IMR-90 (cell line): ENCODE results near the gene ACRBP. TPM values are rescaled to one million over a fixed set of nuclear protein-coding genes. Genes with fewer than 3 reads are reported as not detected.

Experiments
- ATAC-seq: fragments of 200-7000 bp; cut with Tn5 transposase; 2 replicates; pipeline ENCODE4 v1.9.1; 2020; ENCODE audit warnings: low read depth, mild to moderate bottlenecking, moderate library complexity
- BruUV-seq: library from RNA; stranded (reverse); fragments of 400-500 nt; replicated peaks from 2 replicates; lab custom pipeline; 2021; lab: Mats Ljungman, UMichigan
- CTCF ChIA-PET: fragments of 300-600 bp; formaldehyde crosslinking; extraction: SDS; loops from one replicate; lab custom pipeline; 2021; ENCODE audit warnings: antibody characterized with exemption; lab: Yijun Ruan, JAX
- POLR2A ChIA-PET: fragments of 300-600 bp; sonication (Branson Sonifier 250); formaldehyde crosslinking; loops from one replicate; lab custom pipeline; 2022; ENCODE audit warnings: antibody characterized with exemption; ENCODE audit not compliant: unreplicated experiment; lab: Charles Lee
- DNase-seq: peaks from one replicate; pipeline ENCODE4 v3.0.0; 2013
- H2AFZ ChIP-seq: replicated peaks from 2 replicates; pipeline ENCODE3; 2013; ENCODE audit warnings: low read length, mild to moderate bottlenecking; ENCODE audit not compliant: poor library complexity
- H2AK5ac ChIP-seq: 2 replicates; pipeline ENCODE4 v1.6.1; 2013; ENCODE audit warnings: low read depth, low read length, inconsistent platforms
- H2AK9ac ChIP-seq: replicated peaks from 2 replicates; pipeline ENCODE3; 2013; ENCODE audit warnings: mild to moderate bottlenecking, low read depth, low read length, moderate library complexity; ENCODE audit not compliant: poor library complexity
- H2BK120ac ChIP-seq: 2 replicates; pipeline ENCODE4 v1.6.1; 2013; ENCODE audit warnings: low read depth, low read length, inconsistent platforms
- H2BK15ac ChIP-seq: 3 replicates; pipeline ENCODE4 v1.6.1; 2013; ENCODE audit warnings: low read depth, low read length, inconsistent platforms
- H2BK20ac ChIP-seq: 2 replicates; pipeline ENCODE4 v1.6.1; 2013; ENCODE audit warnings: low read depth, mild to moderate bottlenecking, inconsistent platforms, low read length, moderate library complexity
- H2BK5ac ChIP-seq: 2 replicates; pipeline ENCODE4 v1.6.1; 2013; ENCODE audit warnings: mild to moderate bottlenecking, low read depth, low read length, inconsistent platforms; ENCODE audit not compliant: poor library complexity, severe bottlenecking
- H3K14ac ChIP-seq: replicated peaks from 2 replicates; pipeline ENCODE4 v1.6.1; 2013; ENCODE audit warnings: low read depth, low read length, inconsistent platforms
- H3K18ac ChIP-seq: 2 replicates; pipeline ENCODE4 v1.6.1; 2013; ENCODE audit warnings: low read depth, low read length, control low read depth
- H3K23ac ChIP-seq: 2 replicates; pipeline ENCODE4 v1.6.1; 2013; ENCODE audit warnings: low read depth, low read length, inconsistent platforms
- H3K27ac ChIP-seq: 2 replicates; pipeline ENCODE4 v1.5.1; 2013; ENCODE audit warnings: mild to moderate bottlenecking, control low read depth, low read length; ENCODE audit not compliant: insufficient read depth
- H3K27me3 ChIP-seq: 2 replicates; pipeline ENCODE4 v1.6.1; 2013; ENCODE audit warnings: low read length; ENCODE audit not compliant: control insufficient read depth, insufficient read depth
- H3K36me3 ChIP-seq: 2 replicates; pipeline ENCODE4 v1.6.1; 2013; ENCODE audit warnings: low read length, mixed read lengths; ENCODE audit not compliant: control insufficient read depth, insufficient read depth
- H3K4ac ChIP-seq: 2 replicates; pipeline ENCODE4 v1.6.1; 2013; ENCODE audit warnings: low read depth, low read length, inconsistent platforms
- H3K4me1 ChIP-seq: 2 replicates; pipeline ENCODE4 v1.6.1; 2013; ENCODE audit warnings: low read length, mixed read lengths; ENCODE audit not compliant: control insufficient read depth, insufficient read depth
- H3K4me2 ChIP-seq: 2 replicates; pipeline ENCODE4 v1.6.1; 2013; ENCODE audit warnings: low read depth, mild to moderate bottlenecking, control low read depth, low read length, moderate library complexity
- H3K4me3 ChIP-seq: 2 replicates; pipeline ENCODE4 v1.5.1; 2013; ENCODE audit warnings: low read depth, mild to moderate bottlenecking, control low read depth, low read length, moderate library complexity; ENCODE audit not compliant: insufficient read depth
- H3K56ac ChIP-seq: 2 replicates; pipeline ENCODE4 v1.6.1; 2013; ENCODE audit warnings: low read length, inconsistent platforms; ENCODE audit not compliant: insufficient read depth; ENCODE audit errors: extremely low read depth
- H3K79me1 ChIP-seq, 2 experiments: 2 replicates each; pipeline ENCODE4 v1.6.1; 2013; ENCODE audit warnings: low read length in 2 of 2, inconsistent platforms in 1 of 2, low read depth in 1 of 2
- H3K9ac ChIP-seq: 2 replicates; pipeline ENCODE4 v1.6.1; 2013; ENCODE audit warnings: low read depth, low read length, control low read depth
- H3K9me1 ChIP-seq: 2 replicates; pipeline ENCODE4 v1.6.1; 2013; ENCODE audit warnings: low read length, inconsistent platforms; ENCODE audit not compliant: insufficient read depth
- H3K9me3 ChIP-seq: 2 replicates; pipeline ENCODE4 v1.6.1; 2013; ENCODE audit warnings: low read length; ENCODE audit not compliant: control insufficient read depth, insufficient read depth
- H4K20me1 ChIP-seq: 2 replicates; pipeline ENCODE4 v1.6.1; 2013; ENCODE audit warnings: low read length, inconsistent platforms; ENCODE audit not compliant: insufficient read depth
- H4K5ac ChIP-seq: 2 replicates; pipeline ENCODE4 v1.6.1; 2013; ENCODE audit warnings: mild to moderate bottlenecking, low read depth, low read length, control low read depth
- H4K8ac ChIP-seq, 2 experiments: 2 replicates each; pipeline ENCODE4 v1.6.1; 2013; ENCODE audit warnings: low read depth in 2 of 2, low read length in 2 of 2, control low read depth in 1 of 2, inconsistent platforms in 1 of 2
- H4K91ac ChIP-seq: 2 replicates; pipeline ENCODE4 v1.6.1; 2013; ENCODE audit warnings: low read depth, low read length, inconsistent platforms; ENCODE audit not compliant: insufficient read depth
- CEBPB ChIP-seq: IDR thresholded peaks from 2 replicates; pipeline ENCODE4 v1.6.1; 2012; ENCODE audit warnings: low read depth, low read length, improper control_type of control experiment
- FOS ChIP-seq: fragments of 150-350 bp; IDR thresholded peaks from 2 replicates; pipeline ENCODE4 v1.6.1; 2016; ENCODE audit warnings: low read depth, low read length
- MAZ ChIP-seq: IDR thresholded peaks from 2 replicates; pipeline ENCODE4 v1.6.1; 2012; ENCODE audit warnings: low read depth, mild to moderate bottlenecking, low read length, improper control_type of control experiment, moderate library complexity, borderline replicate concordance
- RAD21 ChIP-seq: IDR thresholded peaks from 2 replicates; pipeline ENCODE4 v1.6.1; 2012; ENCODE audit warnings: low read length, improper control_type of control experiment
- WGBS, 2 experiments: methylation state at CpG; one replicate each; pipeline versions ENCODE4 v1.1.5 to v1.1.7; 2013; ENCODE audit warnings: missing lambda C conversion rate in 2 of 2; ENCODE audit not compliant: insufficient read length in 1 of 2; ENCODE audit errors: extremely low coverage in 2 of 2; 5-methylcytosine and 5-hydroxymethylcytosine counted together
- dilution Hi-C: fragments of 300-500 bp; cut with HindIII; formaldehyde crosslinking; loops from one replicate; pipeline ENCODE4 v1.14.3; 2018; ENCODE audit warnings: low sequenced_read_pairs; ENCODE audit not compliant: unreplicated experiment
- in situ Hi-C: fragments of 300-500 bp; cut with MboI; formaldehyde crosslinking; loops from 3 replicates; pipeline ENCODE4 v1.14.3; 2019; ENCODE audit warnings: low sequenced_read_pairs, inconsistent platforms, mixed read lengths
- intact Hi-C: fragments of 100-400 bp; cut with micrococcal nuclease; formaldehyde crosslinking; loops from 2 replicates; pipeline ENCODE4 v1.10.0; 2022
- polyA plus RNA-seq, 3 experiments: library from polyadenylated mRNA; depleted of rRNA; stranded (reverse); fragments of >200 nt; gene quantifications; 2 replicates each; pipeline ENCODE4 v1.2.3, GENCODE V29; 2012; ENCODE audit warnings: low replicate concordance in 1 of 3
- total RNA-seq: library from RNA; depleted of rRNA; stranded (reverse); fragments of >200 nt; gene quantifications from 2 replicates; pipeline ENCODE4 v1.2.3, GENCODE V29; 2012

Gene ACRBP
- total and polyA plus RNA-seq, 2 of the 4 experiments (the other 2 are of a cell fraction), result 0.38 TPM; not detected in 1

DNA sequence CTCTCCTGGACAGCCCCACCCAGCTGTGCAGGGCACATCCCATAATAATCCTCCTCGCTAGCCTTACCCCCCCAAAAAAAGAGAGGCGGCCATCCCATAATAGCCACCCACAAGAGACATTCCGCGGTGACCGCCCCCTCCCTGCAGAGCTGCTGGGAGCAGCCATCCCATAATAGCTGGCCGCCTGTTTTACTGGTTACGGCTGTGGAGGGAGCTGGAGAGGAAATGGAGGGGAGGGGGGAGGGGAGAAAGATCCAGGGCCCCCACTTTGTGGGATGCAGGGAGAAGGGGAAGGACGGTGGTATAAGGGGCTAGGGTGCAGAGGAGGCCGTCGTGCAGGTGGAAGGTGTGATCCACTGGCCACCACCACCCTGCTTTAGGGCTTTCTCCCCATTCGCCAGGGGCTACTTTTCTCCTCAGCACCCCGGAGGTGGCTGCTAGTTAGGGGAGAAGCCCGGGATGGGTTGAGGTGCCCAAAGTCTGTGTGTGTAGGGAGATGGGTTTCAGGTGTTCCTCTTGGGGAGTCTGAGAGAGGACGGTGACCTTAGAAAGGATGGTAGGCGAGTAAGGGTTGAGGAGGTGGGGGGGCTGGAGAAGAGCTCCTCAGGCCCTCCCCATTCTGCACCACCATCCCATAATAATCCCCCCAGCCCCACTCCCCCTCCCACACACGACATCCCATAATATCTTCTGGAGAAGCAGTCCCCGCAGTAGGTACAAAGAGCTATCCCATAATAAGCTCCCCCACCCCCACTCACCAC is 34.0 kb downstream of the ACRBP start:
- Histone ChIP-seq H2AK5ac (peak overlapping the region; percentile 100), H3K27ac (peak overlapping the region; percentile 93), H3K14ac (peak overlapping the region; percentile 100), H4K91ac (peak overlapping the region; percentile 99), H3K79me1 (peaks cover 0 to 7% of the 10 kb centered on the region in 2 experiments; a peak in 1 of 4 replicates), H3K4ac (peak overlapping the region; percentile 99), H2BK15ac (peak overlapping the region; percentile 100; the same call in 2 of the 3 replicates), H3K4me2 (peak overlapping the region; percentile 69), H4K5ac (peak overlapping the region; percentile 94), H2BK20ac (peak overlapping the region; percentile 96), H3K4me3 (no peak overlapping the region), H2AK9ac (peak overlapping the region; percentile 100), H4K8ac (peak overlapping the region; percentile 99 to 100), H3K9ac (peak overlapping the region; percentile 83), H3K23ac (peak overlapping the region; percentile 100), H3K27me3 (no peaks in the 10 kb centered on the region), H3K9me1 (peaks cover 24% of the 10 kb centered on the region), H3K4me1 (peaks cover 23% of the 10 kb centered on the region), H4K20me1 (no peaks in the 10 kb centered on the region), H3K56ac (peak overlapping the region; percentile 85), H2AFZ (peak overlapping the region; percentile 96), H2BK5ac (peak overlapping the region; percentile 97), H3K18ac (peak overlapping the region; percentile 94), H2BK120ac (peak overlapping the region; percentile 98), H3K36me3 (no peaks in the 10 kb centered on the region), H3K9me3 (no peaks in the 10 kb centered on the region)
- ATAC-seq (peak; percentile 42), DNase-seq (peak; percentile 72)
- ChIA-PET POLR2A (interaction anchor here (0.6 kb wide), 1 partner anchor 11 kb away, joined by 3 read pairs; no protein-coding TSS in a partner anchor), CTCF (interaction anchor here (0.5 to 0.7 kb wide), 5 partner anchors 51 to 329 kb away, joined by 3 to 4 read pairs (median 3); partner anchors contain the start of gene ZNF384)
- in situ Hi-C loops (loop anchor here (10.0 kb wide), 1 partner anchor 212 kb away; the partner anchor contains the start of genes GPR162 and P3H3), dilution Hi-C loops (no loop called here), intact Hi-C loops (loop anchor here (10.0 kb wide), 1 partner anchor 152 kb away; the partner anchor contains the start of gene PTMS)
- no CpG with 5 or more reads among the region's 17 CpGs for WGBS, 2 experiments
- TF ChIP-seq MAZ, result peak; percentile 70; the same call in 1 of the 2 replicates
- TF ChIP-seq RAD21, result no peak
- TF ChIP-seq CEBPB, result no peak
- no peak for TF ChIP-seq FOS
- BruUV-seq, result no TSS peak
